GM21526 (cell line): ENCODE results near the gene IQSEC3.
"Not testable (repeated sequence)": the region's sequence is repeated elsewhere in the genome, so short reads cannot be mapped to it uniquely, and the experiment has no call there.

Experiments used
- ATAC-seq: cut with Tn5 transposase; IDR thresholded peaks from one replicate; pipeline ENCODE4 v1.9.1; 2021; ENCODE audit warnings: moderate library complexity; ENCODE audit not compliant: unreplicated experiment, low FRiP score

Gene IQSEC3

DNA sequence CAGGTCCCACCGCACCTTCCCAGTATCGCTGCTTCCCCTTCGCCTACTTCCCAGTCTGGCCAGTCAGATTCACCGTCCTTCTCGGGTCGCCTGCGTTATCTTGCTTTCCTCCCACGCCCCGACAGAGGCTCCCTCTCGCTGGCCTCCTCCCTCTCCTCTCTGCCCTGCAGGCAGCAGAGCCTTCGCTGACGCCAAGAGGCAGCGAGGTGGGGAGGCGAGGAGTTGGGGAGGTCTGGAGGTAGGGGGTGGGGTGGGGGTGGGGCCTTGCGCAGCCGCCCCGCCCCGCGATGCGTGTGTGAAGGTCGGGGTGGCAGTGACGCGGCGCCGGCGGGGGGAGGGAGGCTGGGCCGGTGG, at the start of gene IQSEC3:
Gene IQSEC3 (plus strand): TSS at position 340 of the 354 bp plus-strand sequence. CDS start 116 bp downstream, outside the sequence.
- not testable (repeated sequence) for ATAC-seq

DNA sequence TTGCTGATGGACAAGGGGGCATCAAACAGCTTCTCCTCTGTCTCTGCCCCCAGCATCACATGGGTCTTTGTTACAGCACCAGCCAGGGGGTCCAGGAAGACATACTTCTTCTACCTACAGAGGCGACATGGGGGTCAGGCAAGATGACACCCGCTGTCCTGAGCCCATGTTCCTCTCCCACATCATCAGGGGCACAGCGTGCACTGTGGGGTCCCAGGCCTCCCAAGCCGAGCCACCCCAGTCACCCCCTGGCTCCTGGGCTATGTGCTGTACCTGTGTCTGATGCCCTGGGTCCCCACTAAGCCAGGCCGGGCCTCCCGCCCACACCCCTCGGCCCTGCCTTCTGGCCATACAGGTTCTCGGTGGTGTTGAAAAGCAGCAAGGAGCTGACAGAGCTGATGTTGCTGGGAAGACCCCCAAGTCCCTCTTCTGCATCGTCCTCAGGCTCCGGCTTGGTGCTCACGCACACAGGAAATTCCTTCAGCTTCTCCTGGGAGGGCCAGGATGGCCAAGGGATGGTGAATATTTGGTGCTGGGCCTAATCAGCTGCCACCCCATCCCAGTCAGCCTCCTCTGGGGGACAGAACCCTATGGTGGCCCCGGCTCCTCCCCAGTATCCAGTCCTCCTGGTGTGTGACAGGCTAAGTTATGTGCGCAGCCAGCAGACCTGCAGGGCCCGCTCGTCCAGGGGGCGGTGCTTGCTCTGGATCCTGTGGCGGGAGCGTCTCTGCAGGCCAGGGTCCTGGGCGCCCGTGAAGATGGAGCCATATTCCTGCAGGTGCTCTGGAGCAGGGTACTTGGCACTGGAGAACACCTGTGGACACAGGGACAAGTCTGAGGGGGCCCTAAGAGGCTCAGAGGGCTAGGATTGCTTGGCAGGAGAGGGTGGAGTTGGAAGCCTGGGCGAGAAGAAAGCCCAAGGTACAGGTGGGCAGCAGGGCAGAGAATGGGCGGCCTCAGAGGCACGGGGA, 48.9 kb upstream of the IQSEC3 start:
- not testable (repeated sequence) for ATAC-seq

DNA sequence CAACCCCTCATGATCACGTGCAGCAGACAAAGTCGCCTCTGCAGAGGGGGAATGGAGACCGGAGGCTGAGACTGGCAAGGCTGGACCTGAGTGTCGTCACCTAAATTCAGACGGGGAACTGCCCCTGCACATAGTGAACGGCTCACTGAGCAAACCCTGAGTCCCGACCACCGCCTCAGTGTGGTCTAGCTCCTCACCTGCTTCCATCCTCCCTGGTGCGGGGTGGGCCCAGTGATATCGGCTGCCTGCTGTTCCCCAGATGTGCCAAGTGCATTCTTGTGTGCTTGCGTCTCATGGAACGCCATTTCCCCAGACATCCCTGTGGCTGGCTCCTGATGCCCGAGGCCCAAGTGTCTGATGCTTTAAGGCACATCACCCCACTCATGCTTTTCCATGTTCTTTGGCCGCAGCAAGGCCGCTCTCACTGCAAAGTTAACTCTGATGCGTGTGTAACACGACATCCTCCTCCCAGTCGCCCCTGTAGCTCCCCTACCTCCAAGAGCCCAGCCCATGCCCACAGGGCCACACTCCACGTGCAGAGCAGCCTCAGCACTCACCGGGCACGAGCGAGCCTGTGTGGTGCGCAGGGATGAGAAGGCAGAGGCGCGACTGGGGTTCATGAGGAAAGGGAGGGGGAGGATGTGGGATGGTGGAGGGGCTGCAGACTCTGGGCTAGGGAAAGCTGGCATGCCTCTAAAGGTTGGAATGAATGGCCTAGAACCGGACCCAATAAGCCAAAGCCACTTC, 47.6 kb upstream of the IQSEC3 start:
- not testable (repeated sequence) for ATAC-seq

DNA sequence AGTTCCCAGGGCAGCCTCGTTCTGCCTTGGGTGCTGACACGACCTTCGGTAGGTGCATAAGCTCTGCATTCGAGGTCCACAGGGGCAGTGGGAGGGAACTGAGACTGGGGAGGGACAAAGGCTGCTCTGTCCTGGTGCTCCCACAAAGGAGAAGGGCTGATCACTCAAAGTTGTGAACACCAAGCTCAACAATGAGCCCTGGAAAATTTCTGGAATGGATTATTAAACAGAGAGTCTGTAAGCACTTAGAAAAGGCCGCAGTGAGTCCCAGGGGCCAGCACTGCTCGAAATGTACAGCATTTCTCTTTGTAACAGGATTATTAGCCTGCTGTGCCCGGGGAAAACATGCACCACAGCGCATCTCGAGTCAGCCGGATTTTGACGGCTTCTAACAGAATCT, 46.7 kb upstream of the IQSEC3 start:
- not testable (repeated sequence) for ATAC-seq

DNA sequence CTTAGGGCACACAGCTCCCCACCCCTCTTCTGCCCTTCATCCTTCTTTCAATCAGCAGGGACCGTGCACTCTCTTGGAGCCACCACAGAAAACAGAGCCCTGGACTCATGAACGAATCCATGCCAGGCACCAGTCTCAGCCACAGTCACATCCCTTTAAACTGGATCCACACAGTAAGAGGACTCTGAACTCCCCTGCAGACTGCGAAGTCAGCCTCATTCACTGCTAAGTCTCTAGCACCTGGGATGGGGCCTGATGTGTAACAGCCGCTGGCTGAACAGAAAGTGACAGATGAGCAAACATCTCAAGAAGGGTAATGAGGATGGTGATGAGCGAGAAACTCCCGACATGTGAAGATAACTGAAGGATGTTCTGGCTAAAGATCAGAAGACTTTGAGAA, 45.8 kb upstream of the IQSEC3 start:
- no peak for ATAC-seq

DNA sequence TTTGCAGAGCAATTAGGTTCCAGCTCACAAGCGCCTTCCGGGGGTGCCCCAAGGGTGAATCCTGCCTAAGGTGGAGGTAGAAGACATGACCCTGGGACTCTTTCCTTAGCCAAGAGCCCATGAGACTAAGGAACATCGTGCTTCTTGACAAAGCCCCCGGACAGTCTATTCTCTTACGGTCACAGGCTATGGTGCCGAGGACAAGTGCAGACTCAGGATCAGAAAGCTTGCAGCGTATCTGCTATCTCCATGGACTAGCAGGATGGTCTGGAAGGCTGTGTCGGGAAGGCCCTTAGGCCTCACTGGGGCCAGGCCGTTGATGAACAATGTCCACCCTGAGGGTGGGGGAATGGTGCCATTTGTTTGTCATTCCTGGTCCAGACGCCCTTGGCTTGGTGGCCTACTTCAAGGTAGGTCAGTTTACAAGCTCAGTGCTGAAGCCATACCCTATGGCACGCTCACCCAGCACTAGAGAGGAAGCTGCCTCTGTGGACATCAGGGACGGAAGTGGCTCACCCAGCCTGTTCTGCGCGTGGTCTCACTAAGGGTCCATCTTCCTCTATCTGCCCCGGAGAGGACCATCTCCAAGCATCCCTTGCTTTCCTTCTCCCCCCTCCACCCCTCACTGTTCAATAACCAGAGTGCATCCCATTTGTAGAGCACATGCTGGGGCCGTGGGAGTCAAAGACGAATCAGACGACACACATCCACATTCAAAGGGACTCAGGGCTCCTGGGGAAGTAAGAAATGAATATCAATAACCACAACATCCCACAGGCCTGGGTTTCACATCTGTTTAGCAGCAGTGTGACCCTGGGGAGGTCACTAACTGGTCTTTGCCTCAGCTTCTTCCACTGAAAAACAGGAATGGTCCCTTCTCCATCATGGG, 45.0 kb upstream of the IQSEC3 start:
- ATAC-seq, result peak; percentile 72

DNA sequence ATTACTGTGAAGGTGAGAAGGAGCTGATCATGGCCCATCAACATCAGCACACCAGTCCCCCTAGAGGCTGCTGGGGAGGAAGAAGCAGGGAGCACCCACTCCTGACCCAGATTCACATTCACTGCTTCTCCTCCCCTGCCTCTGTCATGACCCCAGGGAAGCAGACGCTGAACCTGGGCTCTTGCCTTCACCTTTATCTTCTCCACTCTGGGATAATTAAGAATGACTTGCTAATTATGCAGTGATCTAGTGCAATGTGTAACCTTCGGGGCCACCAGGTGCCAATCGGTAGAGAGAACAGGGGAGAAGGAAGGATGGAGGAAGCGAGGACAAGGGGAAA, 44.4 kb upstream of the IQSEC3 start:
- ATAC-seq, result peak; percentile 79

DNA sequence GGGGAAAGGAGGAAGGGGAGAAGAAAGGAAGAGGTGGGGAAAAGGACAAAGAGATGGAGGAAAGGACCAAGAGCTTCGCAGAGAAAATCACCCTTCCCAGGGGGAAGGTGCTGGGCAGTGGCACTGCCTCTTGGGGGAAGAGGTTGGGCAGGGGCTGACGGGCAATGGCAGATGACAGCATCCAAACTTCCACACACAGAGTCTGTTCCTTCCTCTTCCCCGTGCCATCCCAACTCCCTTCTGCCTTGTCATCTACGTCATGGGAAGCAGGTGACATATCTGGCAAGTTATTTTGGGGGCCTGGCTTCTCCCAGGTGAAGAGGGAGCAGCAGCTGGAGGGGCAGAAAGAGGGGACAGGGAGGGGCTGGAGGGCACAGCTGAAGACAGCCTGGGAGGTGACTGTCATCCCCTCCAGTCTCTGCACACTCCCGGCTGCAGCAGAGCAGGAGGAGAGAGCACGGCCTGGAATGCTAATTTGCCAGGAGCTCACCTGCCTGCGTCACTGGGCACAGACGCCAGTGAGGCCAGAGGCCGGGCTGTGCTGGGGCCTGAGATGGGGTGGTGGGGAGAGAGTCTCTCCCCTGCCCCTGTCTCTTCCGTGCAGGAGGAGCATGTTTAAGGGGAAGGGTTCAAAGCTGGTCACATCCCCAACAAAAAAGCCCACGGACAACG, 43.9 kb upstream of the IQSEC3 start:
- ATAC-seq, result peak; percentile 26

DNA sequence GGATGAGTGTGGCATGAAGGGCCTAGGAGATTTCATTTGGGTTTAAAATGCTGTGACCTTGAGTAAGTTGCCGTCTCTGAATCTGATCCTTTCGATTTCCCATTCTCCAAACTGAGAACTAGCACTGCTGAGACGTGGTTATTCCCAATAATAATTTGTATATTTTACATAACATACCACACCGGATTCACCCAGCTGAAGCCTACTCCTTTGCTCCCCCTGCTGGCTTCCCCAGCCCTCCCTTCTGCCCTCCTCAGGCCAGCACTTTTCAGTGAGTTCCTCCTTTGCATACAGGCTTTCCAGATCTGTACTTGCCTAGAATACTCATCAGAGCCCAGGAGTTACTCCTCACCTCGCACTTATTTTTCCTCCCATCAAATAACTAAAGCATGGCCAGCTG, 38.7 kb upstream of the IQSEC3 start:
- ATAC-seq, result not testable (repeated sequence)

DNA sequence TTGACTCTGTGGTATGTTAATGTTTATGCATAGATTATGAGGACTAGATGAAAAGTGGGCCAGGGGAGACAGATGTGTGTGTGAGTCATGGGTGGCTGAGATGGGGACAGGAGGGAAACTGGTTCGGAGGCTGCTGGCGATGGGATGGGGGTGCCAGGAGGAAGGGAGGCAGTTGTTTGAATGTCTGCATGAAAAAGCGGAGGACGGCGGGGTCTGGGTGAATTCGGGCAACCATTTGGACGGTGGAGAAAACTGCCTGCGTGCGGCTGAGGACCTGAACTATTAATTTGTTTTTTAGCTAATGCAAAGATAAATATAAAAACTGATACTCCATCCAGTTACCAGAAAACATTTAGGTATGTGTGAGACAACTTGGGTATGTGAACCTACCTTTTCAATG, 27.8 kb upstream of the IQSEC3 start:
- not testable (repeated sequence) for ATAC-seq

DNA sequence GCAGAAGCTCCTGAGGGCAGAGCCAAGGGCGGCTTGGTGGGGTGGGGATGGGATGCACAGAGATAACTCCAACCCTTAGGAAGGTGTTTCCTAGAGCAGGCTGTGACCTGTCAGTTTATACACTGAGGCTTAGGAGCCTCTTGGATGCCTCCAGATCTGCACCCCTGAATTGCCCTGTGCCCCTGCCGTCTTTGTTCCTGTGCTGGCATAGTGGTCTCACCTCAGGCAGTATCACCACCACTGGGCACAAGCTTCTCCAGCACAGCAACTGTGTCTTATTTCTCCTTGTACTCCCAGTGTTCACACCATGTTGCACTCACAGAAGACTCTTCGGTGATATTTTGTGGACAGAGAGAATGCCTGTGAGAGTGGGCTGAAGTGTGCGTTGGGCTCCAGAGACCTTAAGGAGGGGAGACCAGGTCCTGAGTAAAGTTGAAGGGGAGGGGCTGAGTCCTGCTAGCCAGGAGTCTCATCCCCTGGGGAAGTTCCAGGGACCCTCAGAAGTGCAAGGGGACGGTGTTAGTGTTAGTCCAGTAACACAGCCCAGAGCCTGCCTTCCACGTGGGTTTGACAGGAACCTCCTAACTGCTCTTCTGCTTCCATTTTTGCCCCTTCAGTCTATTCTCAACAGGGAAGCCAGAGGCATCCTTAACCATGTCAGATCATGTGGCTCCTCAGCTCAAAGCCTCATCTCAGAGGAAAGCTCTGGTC, 26.9 kb upstream of the IQSEC3 start:
- not testable (repeated sequence) for ATAC-seq

DNA sequence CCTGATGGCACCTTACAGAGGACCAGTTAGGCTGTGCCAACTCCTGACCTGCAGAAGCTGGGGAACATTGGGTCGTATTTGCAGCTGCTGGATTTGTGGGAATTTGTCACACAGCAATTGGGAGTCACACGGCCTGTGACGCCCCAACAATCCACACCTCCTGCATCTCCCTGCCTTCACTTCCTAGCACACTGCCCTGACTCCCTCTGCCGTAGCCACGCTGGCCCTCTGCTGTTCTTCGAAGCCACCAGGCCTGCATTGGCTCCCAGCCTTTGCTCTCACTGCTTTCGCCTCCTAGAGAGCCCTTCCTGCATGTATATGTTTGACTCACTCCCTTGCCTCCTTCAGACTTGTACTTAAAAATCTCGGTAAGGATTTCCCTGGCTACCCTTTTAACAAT, 22.2 kb upstream of the IQSEC3 start:
- not testable (repeated sequence) for ATAC-seq

DNA sequence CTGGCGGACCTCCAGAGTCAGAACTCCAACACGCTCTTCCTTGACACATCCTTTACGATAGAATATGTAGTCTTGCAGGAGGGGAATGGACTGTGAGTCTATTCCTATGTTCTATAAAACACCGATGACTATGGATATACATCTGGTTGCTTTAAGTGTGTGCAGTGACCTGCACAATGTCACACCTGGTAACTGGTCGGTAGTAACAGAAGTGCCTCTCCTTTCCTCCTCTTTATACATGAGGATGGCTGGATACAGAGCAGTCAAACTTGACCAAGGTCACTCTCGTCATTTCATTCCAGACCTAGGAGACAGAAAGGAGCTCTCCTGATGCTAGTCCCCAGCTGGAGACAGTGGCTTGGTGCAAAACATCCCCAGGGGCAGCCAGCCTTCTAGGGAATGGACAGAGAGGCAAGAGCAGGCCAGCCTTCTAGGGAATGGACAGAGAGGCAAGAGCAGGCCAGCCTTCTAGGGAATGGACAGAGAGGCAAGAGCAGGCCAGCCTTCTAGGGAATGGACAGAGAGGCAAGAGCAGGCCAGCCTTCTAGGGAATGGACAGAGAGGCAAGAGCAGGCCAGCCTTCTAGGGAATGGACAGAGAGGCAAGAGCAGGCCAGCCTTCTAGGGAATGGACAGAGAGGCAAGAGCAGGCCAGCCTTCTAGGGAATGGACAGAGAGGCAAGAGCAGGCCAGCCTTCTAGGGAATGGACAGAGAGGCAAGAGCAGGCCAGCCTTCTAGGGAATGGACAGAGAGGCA, 21.2 kb upstream of the IQSEC3 start:
- not testable (repeated sequence) for ATAC-seq

DNA sequence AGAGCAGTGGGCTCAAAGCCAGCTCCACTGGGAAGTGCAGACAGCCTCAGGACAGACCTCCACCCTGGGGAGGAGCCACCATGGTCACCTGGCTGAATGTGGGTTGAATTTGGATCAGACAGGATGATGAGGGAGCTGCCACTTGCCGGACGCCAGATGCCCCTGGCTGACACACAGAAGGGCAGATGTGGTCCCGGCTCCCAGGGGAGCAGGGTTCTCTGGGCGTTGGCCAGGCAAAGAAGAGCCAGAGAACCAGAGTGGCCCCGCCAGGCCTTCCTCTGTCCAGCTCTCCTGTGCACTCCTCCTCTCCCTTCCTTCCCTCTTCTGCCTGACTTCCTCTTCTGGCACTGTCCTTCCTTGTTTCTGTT, 20.6 kb upstream of the IQSEC3 start:
- ATAC-seq, result not testable (repeated sequence)

DNA sequence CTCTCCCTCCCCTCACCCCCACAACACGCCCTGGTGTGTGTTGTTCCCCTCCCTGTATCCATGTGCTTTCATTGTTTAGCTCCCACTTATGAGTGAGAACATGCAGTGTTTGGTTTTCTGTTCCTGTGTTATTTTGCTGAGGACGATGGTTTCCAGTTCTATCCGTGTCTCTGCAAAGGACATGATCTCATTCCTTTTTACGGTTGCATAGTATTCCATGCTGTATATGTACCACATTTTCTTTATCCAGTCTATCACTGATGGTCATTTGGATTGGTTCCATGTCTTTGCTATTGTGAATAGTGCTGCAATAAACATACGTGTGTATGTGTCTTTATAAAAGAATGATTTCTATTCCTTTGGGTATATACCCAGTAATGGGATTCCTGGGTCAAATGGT, 20.0 kb upstream of the IQSEC3 start:
- ATAC-seq, result not testable (repeated sequence)

DNA sequence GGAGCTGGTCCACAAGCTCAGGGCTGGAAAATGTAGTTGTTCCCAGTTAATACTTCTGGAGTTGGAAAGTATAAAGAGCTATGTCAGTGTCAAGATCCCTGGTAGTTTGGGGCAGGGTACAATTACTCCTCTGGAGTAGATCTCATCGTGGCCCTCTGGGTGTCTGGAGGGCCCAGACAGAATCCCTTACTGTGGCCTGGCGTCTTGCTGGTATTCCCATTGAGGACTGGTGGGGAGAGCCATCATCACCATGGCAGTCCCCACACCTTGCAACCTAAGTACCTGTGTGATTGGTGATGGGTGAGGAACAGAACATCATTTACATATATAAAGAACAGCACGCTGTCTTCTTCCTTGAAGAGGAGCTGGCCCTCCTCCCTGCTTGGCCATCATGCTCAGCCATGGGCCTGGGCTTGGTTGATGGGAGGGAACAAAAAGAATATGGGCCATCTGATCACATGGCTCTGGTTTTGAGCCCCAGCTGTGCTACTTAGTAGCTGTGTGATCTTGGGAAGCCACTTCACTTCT, 18.8 kb upstream of the IQSEC3 start:
- not testable (repeated sequence) for ATAC-seq

DNA sequence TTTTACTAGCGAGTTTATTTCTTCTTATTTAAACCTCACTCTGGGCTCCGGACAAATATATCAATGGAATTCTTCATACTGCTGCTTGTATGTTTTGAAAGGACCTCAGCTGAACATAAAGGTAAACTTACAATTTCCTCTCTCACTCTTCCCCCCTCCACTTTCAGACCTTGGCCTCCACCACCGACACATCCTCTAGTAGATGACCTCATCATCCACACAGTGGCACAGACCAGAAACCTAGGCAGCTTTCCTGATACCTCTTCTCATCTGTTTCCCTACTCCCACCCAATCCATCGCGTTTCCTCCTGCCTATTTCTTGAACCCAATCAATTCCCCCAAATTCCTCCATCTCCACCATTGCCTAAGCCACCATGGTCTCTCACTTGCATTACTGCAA, 17.4 kb upstream of the IQSEC3 start:
- not testable (repeated sequence) for ATAC-seq

DNA sequence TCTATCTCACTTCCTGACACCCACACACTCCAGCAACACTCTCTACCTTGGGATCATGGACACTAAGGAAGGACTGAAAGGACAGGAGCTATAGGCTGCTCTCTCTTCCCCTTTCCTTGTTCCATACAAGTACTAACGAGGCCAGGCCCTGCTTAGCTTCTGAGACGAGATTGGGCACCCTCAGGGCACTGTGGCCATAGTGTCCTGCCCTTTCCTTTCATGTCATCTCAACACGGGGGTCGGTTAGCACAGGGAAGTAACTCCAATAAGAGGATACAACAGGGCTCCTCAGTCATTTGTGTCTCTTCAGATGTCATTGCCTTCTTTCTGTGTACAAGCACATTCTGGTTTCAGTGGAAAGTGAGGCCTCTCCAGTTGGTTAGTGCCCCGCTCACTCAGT, 15.5 kb upstream of the IQSEC3 start:
- ATAC-seq, result not testable (repeated sequence)
